Posterior vena cava (tissue), 2 donors: ENCODE measurements around the gene OVCA2. TPM values are rescaled to one million over a fixed set of nuclear protein-coding genes. Genes with fewer than 3 reads are reported as not detected.

Source experiments
- DNase-seq: peaks from one replicate; pipeline ENCODE4 v3.0.0-alpha.2; 2020; ENCODE audit warnings: low spot score
- intact Hi-C, 2 donors: fragments of 100-400 bp; cut with DNase I; formaldehyde crosslinking; loops; one replicate each; pipeline versions ENCODE4 v1.14.1 to v1.14.2; 2022 to 2023
- total RNA-seq, 2 donors: library from RNA; stranded (reverse); fragmentation: NEBNext Ultra II Directional; extraction: Animal tissue kit (Norgen Biotek cat#: 25700); gene quantifications; one replicate each; pipeline ENCODE4 v1.2.1, GENCODE V29; 2021
- donor health status: DM: yes; HTN: yes; CAD: no.
- donor health status: DM: yes; HTN: yes; CAD: no.

Gene OVCA2
- total RNA-seq, 2 donors from 2014 or later = 17.4 to 21.2 TPM

DNA sequence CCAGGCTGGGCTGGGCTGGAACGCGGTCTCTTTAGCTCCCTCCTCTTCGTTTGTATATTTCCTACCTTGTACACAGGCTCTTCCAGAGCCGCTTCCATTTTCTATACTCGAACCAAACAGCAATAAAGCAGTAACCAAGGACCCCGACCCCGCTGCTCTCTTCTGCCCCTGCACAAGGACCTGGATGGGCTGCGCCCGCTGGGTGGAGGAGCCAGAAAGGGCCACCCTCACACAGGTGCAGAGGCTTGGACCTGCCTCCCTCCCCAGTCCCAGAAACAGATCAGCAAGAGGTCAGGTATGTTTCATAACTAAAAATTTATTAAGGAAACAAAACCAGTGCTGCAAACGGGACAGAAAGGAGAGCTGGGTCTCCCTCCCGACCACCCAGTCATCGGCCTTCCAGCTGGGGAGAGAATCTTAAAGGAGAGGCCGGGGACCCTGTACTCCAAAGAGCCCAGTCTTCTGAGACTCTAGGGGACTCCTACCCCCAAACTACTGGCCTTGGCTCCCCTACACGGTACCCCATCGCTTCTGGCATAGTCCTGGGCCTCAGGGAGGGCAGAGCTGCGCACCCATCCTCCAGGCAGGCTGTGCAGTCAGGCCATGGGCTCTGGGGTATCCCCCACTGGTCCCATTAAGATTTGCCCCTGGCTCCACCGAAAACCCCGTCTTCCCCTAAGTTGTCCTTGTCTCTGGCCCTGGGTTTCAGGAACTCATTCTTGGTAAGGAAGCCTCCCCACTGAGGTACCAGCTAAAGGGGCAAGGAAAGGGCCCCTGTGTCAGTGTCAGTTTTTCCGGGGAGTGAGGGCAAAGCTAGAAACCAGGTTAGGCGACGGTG is 17.9 kb downstream of the OVCA2 start:
- DNase-seq = no peak
- intact Hi-C loops = loop anchor here in 1 of 2 donors (5.0 kb wide), 2 partner anchors 33 to 118 kb away; no protein-coding TSS in a partner anchor

DNA sequence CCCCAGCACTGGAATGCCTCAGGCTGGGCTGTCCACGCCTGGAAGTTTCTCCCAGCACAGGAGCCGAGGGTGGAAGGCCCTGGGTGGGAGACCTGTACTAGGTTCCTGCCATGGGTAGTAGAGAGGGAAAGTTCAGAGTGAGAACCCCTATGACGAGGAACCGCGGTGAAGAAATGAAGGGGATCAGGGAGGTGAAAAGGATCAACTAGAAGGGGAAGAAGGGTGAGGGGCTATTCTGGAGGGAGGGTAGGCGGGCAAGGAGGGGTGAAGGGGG is 18.5 kb downstream of the OVCA2 start:
- DNase-seq = no peak
- intact Hi-C loops = loop anchor here in 1 of 2 donors (5.0 kb wide), 1 partner anchor 117 kb away; no protein-coding TSS in a partner anchor

DNA sequence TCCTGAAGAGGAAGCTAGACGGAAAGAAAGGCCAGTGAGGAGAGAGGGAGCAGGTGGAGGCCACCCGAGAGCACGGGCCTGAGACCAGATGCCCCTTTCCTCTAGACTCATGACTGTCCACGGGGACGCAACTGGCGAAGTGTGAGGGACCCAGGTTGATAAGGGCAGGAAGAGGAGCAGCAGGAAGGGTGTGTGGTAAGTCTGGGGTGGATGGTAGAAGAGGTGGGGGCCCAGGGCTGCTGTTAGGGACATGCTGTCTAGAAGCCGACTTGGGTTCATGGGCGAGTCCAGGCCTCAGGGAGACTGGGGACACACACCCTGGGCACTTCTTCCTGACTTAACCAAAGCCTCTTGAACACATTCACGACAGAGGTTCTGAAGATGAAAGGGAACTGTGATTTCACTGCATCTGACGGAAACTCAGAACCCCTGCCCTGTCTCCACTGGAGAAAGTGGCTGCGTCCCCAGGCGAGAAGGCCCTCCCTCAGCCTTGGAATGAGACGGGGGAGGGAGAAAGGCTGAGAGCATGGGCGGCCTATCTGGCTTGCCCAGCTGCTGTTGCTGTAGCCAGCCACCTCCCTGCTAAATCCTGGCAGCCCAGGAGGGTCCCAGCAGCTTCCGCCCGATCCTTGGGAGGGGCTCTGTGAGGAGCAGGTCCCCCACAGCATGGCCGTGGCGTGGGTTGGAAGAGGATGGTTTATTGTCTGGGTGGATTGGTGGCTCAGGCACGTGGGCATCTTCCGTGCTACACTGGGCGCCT is 19.0 kb downstream of the OVCA2 start:
- peak; percentile 87 for DNase-seq
- intact Hi-C loops = loop anchor here in 1 of 2 donors (5.0 kb wide), 1 partner anchor 116 kb away; no protein-coding TSS in a partner anchor

DNA sequence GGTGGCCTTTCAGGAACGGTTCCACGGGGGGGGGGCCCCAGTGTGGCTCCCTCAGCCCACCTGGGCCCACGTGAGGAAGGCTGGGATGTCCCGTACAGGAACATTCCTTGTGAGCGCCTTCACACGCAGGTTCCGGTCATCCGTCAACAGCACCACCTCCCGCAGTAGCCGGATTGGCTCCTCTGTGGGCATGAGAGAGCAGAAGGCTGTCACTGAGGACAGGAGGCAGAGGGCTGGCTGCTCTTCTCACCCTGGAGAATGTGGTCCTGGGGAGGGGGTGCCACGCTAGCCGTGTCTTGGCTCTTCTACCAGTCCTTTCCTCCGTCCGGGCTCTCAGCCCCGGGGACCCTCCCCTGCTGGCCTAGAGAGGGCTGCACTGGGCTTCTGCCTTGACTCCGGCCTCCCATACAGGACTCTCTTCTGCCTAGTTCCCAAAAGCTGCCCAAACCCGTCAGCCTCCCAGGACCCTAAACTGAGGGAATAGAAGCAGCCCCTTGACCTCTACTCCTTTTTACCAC is 19.7 kb downstream of the OVCA2 start:
- no peak for DNase-seq
- intact Hi-C loops = loop anchor here in 1 of 2 donors (5.0 kb wide), 1 partner anchor 116 kb away; no protein-coding TSS in a partner anchor

DNA sequence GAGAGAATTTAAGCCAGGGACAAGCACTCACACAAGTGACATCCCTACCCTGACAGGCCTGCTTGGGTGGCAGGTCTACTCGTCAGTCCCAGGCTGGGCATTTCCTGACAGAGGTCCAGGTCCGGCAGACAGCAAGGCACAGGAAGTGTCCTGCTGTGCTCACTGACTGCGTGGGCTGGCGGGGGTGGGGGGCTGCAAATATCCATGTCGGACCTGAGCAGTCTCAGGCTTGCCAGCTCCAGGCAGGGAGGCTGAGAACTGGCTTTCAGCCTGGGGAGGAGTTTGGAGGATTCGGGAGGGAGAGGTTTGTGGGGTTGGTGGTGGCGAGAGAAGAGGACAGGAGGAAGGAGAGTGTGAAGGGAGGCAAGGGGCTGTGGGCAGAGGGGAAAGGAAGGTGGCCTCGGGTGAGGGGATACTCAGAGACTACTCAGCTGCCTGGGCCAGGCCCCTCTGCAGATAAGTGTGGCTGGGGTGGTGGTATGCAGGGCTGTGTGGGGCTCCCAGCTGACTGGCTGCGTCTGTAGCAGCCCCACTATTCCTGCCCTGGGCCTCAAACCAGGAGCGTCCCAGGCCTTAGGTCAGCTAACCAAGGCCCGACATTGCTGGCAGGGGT is 20.9 kb downstream of the OVCA2 start:
- DNase-seq = peak; percentile 79
- intact Hi-C loops = loop anchor here in 1 of 2 donors (5.0 kb wide), 1 partner anchor 115 kb away; no protein-coding TSS in a partner anchor

DNA sequence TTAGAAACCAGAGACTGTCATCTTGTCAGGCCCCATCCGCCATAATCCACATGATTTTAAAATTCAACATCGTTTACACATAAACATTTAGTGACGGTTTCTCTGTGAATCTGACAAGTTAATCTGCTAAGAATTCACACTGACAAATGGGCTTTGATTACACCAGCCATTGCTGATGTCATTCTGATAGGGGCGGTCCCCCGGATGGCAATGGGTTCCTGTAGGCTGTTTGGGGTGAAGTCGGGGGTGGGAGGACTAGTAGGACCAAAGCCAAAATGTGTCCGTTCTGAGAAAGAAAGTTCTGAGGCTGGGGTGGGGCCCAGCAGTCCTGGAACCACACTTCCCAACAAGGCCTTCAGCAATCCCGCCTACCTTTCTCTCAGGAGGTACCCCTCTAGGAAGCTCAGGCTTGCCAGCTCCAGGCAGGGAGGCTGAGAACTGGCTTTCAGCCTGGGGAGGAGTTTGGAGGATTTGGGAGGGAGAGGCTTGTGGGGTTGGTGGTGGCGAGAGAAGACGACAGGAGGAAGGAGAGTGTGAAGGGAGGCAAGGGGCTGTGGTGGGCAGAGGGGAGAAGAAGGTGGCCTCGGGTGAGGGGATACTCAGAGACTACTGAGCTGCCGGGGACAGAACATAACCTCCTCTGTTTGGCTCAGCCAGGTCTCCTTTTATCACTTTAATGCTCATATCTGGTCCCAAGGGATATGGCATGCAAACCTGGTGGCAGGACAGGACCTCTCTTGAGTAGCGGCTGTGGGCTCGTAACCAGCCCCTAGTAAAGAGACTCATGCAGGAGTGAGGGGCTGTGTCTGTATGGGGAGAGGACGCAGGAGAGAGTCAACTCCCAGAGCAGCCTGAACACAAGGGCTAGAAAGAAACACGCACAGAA is 21.7 kb downstream of the OVCA2 start:
- DNase-seq = no peak
- intact Hi-C loops = loop anchor here in 1 of 2 donors (5.0 kb wide), 1 partner anchor 114 kb away; no protein-coding TSS in a partner anchor

DNA sequence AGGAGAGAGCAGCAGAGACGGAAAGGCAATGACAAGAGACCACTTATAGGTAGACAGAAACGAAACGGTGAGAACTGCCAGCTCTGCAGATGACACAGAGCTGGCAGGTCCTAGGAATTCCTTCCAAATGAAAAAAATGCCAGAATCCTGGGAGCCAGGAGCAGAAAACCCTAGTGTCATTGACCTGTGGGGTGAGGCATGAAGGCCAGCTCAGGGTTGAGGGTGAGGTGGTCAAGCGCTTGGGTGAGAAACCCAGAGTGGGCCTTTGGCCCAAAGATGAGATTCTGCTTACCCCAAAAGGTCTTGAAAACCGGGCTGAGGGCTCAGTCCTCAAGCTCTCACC is 22.3 kb downstream of the OVCA2 start:
- intact Hi-C loops = loop anchor here in 1 of 2 donors (5.0 kb wide), 1 partner anchor 113 kb away; no protein-coding TSS in a partner anchor
- DNase-seq = no peak

DNA sequence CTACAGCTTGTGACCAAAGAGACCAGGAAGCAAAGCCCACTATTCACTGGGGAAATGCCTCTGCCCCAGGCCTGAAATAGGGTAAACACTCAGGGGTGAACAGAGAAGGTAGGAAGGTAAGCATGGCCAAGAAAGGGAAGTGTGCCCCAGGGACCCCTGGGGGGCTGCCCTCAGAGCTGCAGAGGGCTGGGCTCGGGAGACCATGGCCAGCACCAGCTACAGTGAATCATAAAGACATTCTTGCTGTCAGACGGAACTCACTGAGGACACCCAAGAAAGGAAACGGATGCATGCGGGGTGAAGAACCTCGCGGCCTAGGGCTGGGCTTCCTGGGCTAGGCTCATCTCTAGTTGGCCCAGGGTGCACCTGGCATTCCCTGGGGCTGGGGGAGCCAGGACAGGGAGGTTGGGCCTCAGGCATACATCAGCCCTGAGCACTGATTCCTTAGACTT is 22.7 kb downstream of the OVCA2 start:
- intact Hi-C loops = loop anchor here in 1 of 2 donors (5.0 kb wide), 1 partner anchor 113 kb away; no protein-coding TSS in a partner anchor

DNA sequence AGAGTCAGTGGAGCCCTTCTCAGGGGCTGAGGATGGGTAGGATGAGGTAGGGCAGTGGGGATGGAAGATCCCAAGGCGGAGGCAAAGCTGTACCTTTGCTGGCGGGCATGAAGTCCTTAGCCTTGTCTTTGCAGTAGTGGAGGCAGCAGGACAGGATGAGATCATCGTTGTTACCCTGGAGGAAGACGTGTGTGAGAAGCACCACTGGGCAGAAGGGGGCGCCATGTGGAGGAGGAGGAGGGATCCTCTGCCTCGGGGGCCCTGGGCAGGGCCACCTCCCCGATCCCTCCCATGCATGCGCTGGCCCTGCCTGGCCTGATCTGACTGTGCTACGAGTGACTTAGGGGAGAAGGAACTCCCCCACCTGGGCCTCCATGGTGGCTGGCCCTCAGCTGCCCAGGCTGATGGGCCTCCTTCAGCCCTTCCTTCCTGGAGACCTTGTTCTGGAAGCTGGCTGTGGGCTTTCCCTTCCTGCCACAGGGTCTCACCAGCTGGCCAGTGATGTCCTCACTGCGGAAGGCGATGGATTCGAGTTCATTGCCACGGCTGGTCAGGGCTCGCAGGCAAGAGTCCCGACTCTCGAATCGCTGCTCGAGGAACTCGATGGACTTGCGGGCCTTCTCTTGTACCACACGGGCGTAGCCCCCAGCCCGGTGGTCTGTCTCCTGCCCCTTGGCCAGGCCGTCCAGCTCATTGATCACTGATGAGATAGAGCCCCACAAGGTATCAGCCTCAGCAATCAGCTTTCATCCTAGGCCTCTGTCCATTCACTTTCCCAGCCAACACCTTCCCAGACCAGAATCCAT is 23.4 kb downstream of the OVCA2 start:
- intact Hi-C loops = loop anchor here in 1 of 2 donors (5.0 kb wide), 1 partner anchor 112 kb away; no protein-coding TSS in a partner anchor
- peak; percentile 90 for DNase-seq

More for the DNA sequence above, 22.7 kb downstream of the OVCA2 start:
- no peak for DNase-seq

DNA sequence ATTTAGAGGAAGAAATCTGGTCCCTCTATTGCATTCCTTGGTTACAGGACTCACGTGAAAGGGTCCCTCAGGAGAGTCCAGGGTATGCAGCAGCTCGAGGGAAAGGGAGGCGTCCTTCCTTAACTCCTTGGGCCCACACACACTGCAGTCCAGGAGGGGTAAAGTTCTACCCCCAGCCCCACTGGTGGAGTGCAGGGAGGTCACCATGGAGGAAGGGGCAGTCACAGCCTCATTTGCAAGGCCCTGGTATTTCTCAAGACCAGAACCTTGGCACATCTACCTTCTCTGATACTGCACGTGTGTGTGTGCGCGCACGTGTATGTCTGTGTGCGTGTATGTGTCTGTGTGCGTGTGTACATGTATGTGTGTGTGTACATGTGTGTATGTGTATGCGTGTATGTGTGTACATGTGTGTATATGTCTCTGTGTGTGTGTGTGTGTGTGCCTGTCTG is 24.2 kb downstream of the OVCA2 start:
- intact Hi-C loops = no loop called here
- no peak for DNase-seq

DNA sequence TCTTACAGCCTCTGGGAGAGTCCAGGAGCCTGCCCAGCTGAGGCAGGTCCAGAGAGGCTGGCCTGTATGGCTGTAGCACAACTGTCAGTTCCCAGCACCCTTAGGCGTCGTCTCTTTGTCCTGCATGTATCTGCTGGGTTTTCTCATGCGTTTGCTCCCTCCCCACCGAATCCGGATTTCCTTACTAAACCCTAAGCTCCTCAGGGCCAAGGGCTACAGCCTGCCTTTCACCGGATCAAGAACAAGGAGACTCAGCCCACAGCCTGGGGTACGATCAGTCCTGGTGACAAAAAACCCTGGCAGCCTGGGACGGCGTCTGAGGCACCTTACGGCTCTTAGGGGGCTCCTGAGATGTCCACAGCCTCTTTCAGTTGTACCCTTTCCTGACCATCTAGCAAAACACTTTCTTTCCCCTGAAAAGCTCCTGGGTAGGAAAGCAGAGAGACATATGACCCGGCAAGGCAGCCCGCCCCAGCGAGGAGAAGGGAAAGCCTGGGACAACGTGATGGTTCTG is 25.3 kb downstream of the OVCA2 start:
- no peak for DNase-seq
- intact Hi-C loops = no loop called here

DNA sequence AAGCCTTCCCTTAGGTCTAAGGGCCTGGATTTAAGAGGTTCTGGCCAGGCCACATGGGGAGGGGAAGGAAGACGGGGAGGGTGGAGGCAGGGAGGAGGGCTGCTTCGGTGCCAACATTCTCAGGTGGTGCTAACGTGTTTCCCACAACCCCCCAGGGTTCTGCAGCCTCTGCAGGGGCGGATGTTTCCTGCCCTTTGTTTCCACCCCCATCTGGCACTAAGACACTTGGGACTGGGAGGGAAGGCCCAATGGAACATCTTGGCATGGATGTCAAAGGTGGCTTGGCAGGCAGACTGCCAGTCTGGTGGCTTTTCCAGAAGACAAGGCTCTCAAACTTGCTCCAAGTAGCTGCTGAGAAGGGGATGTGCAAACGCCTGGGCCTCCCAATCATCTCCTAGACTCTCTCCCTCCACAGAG is 25.8 kb downstream of the OVCA2 start:
- DNase-seq = no peak
- intact Hi-C loops = no loop called here

DNA sequence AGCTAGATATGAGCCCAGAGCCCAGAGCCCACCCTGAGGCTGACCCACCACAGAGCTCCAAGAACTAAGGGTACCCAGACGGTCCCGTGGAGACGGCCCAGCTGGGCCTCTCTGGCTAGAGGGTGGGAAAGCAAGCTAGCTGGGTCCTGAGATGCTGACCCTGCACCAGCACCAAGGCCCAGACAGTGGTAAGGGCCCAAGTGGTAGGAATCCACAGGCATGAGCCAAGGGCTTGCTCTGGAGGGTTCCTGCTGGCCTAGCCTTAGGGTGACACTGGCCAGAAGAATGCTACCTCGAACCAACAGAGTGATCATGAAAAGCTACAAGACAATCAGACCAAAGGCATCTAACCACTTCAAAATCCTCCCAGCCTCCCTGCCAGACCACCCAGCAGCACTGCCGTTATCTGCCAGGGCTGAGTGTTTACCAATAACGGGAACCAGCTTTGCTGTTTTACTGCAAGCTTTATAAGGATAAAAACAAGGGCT is 26.3 kb downstream of the OVCA2 start:
- DNase-seq = no peak
- intact Hi-C loops = no loop called here

DNA sequence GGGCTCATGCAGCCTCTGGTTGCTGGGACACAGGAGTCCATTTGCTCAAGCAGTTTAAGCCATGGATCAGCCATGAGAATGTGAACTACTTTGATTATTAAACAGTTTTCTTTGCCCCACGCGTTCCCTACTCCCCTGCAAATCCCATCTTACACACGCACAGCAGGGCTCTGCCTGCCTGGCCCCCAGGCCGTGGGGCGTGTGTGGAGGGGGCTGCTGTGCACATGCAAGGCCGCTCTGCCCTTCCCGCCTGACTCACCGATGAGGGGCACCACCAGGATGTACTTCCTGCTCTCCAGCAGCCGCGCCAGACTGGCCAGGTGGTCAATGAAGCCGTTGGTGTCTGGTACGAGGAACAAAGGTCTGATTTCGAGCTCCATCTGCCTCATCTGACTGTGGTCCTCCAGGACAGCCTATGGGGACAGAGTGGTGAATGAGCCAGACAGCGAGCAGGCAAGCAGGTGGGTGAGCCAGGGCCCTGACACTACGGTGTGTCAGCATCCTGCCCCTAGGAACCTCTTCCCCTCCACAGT is 26.8 kb downstream of the OVCA2 start:
- intact Hi-C loops = no loop called here
- DNase-seq = no peak

DNA sequence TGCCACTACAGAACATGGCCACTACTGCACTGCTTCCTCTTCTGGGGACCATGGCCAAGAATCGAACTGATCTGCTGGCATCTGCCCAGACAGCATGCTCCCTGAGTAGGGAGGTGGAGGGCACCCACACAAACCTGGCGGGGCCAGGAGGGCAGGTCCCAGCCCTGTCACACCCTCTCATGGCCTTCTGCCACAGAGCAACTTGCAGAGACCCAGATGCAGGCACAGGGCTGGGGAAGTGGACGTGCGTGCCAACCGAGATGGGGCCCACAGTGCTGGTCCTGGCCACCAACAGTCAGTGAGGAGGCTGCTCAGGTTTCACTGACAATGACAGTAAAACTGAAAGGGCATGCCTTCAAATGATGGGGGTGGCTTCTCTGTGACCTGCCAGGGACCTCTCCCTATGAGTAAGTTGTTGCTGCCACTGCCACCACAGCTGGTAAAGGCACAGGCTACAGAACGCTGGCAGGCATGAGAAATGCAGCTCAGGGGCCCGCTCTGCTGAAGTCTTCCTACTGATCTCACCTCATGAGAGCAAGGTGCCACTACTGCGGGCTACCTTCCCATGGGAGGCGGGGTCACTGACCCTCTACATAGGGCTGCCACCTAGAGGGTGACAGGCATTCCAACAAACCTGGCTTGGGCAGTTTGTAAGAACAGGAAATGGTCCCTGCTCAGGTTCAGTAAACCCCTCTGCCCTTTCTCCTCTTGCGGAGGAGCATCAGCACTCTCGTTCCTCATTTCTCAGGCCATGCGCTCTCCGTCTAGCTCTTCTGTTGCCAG is 28.6 kb downstream of the OVCA2 start:
- no peak for DNase-seq
- intact Hi-C loops = no loop called here

DNA sequence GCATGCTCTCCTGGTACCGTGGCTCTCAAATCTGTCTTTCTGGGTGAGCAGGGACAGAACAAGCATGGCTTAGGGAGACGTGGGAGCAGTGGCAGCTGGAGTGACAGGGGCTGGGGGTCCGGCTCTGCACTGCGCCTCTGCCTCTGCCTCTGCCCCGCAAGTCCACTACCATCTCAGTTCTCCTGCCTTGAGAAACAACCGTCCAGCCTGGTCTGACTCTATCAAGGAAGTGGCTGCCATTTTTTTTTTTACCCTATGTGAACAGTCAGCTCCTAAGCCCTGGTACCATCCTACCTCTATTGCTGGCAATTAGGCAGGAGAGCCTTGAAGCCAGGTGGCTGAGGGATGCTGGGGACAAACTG is 29.2 kb downstream of the OVCA2 start:
- no peak for DNase-seq
- intact Hi-C loops = no loop called here
